Naive B cell (primary cell): ENCODE measurements around the gene DLG1. TPM values are rescaled to one million over a fixed set of nuclear protein-coding genes. Genes with fewer than 3 reads are reported as not detected.

Experiments
- ATAC-seq, 2 donors: fragments of 150-1000 bp; cut with Tn5 transposase; 2 replicates each; pipeline ENCODE4 v1.10.0; 2021; ENCODE audit warnings: low read depth in 2 of 2, mild to moderate bottlenecking in 2 of 2, moderate library complexity in 2 of 2
- DNase-seq: peaks from one replicate; pipeline ENCODE4 v3.0.0; 2022
- H3K27ac Mint-ChIP-seq, 6 donors: one replicate each; pipeline ENCODE4 v1.8.0; 2020 to 2022; ENCODE audit warnings: mild to moderate bottlenecking in 6 of 6, mixed read lengths in 6 of 6, moderate library complexity in 5 of 6, inconsistent platforms in 2 of 6
- H3K27me3 Mint-ChIP-seq, 3 donors: one replicate each; pipeline ENCODE4 v1.8.0; 2021 to 2022; ENCODE audit warnings: mixed read lengths in 3 of 3, mild to moderate bottlenecking in 1 of 3
- H3K36me3 Mint-ChIP-seq, 2 donors: one replicate each; pipeline ENCODE4 v1.8.0; 2020 to 2022; ENCODE audit warnings: mixed read lengths in 2 of 2, inconsistent platforms in 1 of 2, mild to moderate bottlenecking in 1 of 2
- H3K4me1 Mint-ChIP-seq, 3 donors: one replicate each; pipeline ENCODE4 v1.8.0; 2020 to 2022; ENCODE audit warnings: mixed read lengths in 3 of 3, inconsistent platforms in 1 of 3, mild to moderate bottlenecking in 1 of 3, moderate library complexity in 1 of 3
- H3K4me3 Mint-ChIP-seq, 8 donors: one replicate each; pipeline ENCODE4 v1.8.0; 2020 to 2022; ENCODE audit warnings: mild to moderate bottlenecking in 8 of 8, mixed read lengths in 8 of 8, moderate library complexity in 8 of 8, inconsistent platforms in 2 of 8
- H3K9me3 Mint-ChIP-seq, 7 donors: one replicate each; pipeline ENCODE4 v1.8.0; 2020 to 2022; ENCODE audit warnings: mixed read lengths in 7 of 7, mild to moderate bottlenecking in 5 of 7, inconsistent platforms in 2 of 7, moderate library complexity in 1 of 7
- polyA plus RNA-seq, 6 donors: library from polyadenylated mRNA; unstranded; fragments of 300-500 nt; fragmentation: Illumina TruSeq; gene quantifications; one replicate each; pipeline ENCODE4 v1.2.3, GENCODE V29; 2021; ENCODE audit warnings: low read depth in 6 of 6

DLG1 gene
- polyA plus RNA-seq, 6 donors from 2014 or later = 20.7 to 40.5 (median 33.2) TPM

GRCh38 chr3:197026481-197026866, 271.9 kb downstream of the DLG1 start:
- Mint-ChIP-seq H3K9me3 (no peaks in the 10 kb centered on the region), H3K4me1 (peaks cover 23 to 54% (median 36%) of the 10 kb centered on the region in 3 donors), H3K36me3 (no peaks in the 10 kb centered on the region), H3K4me3 (no peak overlapping the region), H3K27ac (peak overlapping the region in 2 of 6 donors; percentile 49 to 65), H3K27me3 (peaks cover 42 to 58% (median 47%) of the 10 kb centered on the region in 3 donors)
- no peak for DNase-seq
- no peak for ATAC-seq

- ATAC-seq (no peak), DNase-seq (no peak)
- Mint-ChIP-seq H3K4me3 (peak overlapping the region in 1 of 8 donors; percentile 71), H3K27me3 (peaks cover 38 to 57% (median 44%) of the 10 kb centered on the region in 3 donors), H3K36me3 (no peaks in the 10 kb centered on the region), H3K27ac (peak overlapping the region in 3 of 6 donors; percentile 5 to 79 (median 57)), H3K9me3 (no peaks in the 10 kb centered on the region), H3K4me1 (peaks cover 23 to 54% (median 36%) of the 10 kb centered on the region in 3 donors)
Measured at GRCh38 chr3:197025736-197026480, 272.5 kb downstream of the DLG1 start.

- peaks cover 23 to 51% (median 36%) of the 10 kb centered on the region in 3 donors for H3K4me1 Mint-ChIP-seq
- DNase-seq (no peak), ATAC-seq (no peak)
- H3K4me3 Mint-ChIP-seq = peak overlapping the region in 4 of 8 donors; percentile 49 to 84 (median 61)
- H3K9me3 Mint-ChIP-seq = no peaks in the 10 kb centered on the region
- peaks cover 30 to 53% (median 46%) of the 10 kb centered on the region in 3 donors for H3K27me3 Mint-ChIP-seq
- H3K27ac Mint-ChIP-seq = peak overlapping the region in 4 of 6 donors; percentile 46 to 91 (median 86)
- no peaks in the 10 kb centered on the region for H3K36me3 Mint-ChIP-seq
Measured at GRCh38 chr3:197024881-197025735, 273.3 kb downstream of the DLG1 start.

- Mint-ChIP-seq H3K27me3 (peaks cover 26 to 51% (median 46%) of the 10 kb centered on the region in 3 donors), H3K9me3 (no peaks in the 10 kb centered on the region), H3K4me1 (peaks cover 20 to 46% (median 33%) of the 10 kb centered on the region in 3 donors), H3K4me3 (peak overlapping the region in 6 of 8 donors; percentile 60 to 93 (median 83)), H3K36me3 (no peaks in the 10 kb centered on the region), H3K27ac (peak overlapping the region in 5 of 6 donors; percentile 77 to 97 (median 95))
- ATAC-seq = no peak
- no peak for DNase-seq
Measured at GRCh38 chr3:197023998-197024651, 274.3 kb downstream of the DLG1 start.

- DNase-seq = peak; percentile 85
- ATAC-seq = peak; percentile 90 to 91
- H3K27ac Mint-ChIP-seq = peak overlapping the region; percentile 77 to 97 (median 92)
- no peaks in the 10 kb centered on the region for H3K9me3 Mint-ChIP-seq
- no peaks in the 10 kb centered on the region for H3K36me3 Mint-ChIP-seq
- H3K4me1 Mint-ChIP-seq = peaks cover 20 to 42% (median 31%) of the 10 kb centered on the region in 3 donors
- H3K4me3 Mint-ChIP-seq = peak overlapping the region; percentile 53 to 93 (median 83)
- peaks cover 26 to 47% (median 42%) of the 10 kb centered on the region in 3 donors for H3K27me3 Mint-ChIP-seq
Measured at GRCh38 chr3:197023241-197023997, 275.0 kb downstream of the DLG1 start.

GRCh38 chr3:197022405-197023231, 275.8 kb downstream of the DLG1 start:
- peak overlapping the region; percentile 53 to 93 (median 83) for H3K4me3 Mint-ChIP-seq
- H3K4me1 Mint-ChIP-seq = peaks cover 20 to 40% (median 31%) of the 10 kb centered on the region in 3 donors
- peaks cover 26 to 44% (median 38%) of the 10 kb centered on the region in 3 donors for H3K27me3 Mint-ChIP-seq
- H3K27ac Mint-ChIP-seq = peak overlapping the region; percentile 77 to 97 (median 92)
- no peaks in the 10 kb centered on the region for H3K9me3 Mint-ChIP-seq
- H3K36me3 Mint-ChIP-seq = no peaks in the 10 kb centered on the region
- ATAC-seq (peak; percentile 38 to 43), DNase-seq (peak; percentile 46)

GRCh38 chr3:197021729-197022404, 276.5 kb downstream of the DLG1 start:
- H3K9me3 Mint-ChIP-seq = no peaks in the 10 kb centered on the region
- H3K27ac Mint-ChIP-seq = peak overlapping the region in 4 of 6 donors; percentile 12 to 87 (median 63)
- H3K36me3 Mint-ChIP-seq = no peaks in the 10 kb centered on the region
- peaks cover 22 to 38% (median 31%) of the 10 kb centered on the region in 3 donors for H3K27me3 Mint-ChIP-seq
- H3K4me3 Mint-ChIP-seq = peak overlapping the region in 4 of 8 donors; percentile 44 to 89 (median 66)
- no peak for DNase-seq
- ATAC-seq = no peak
- peaks cover 20 to 40% (median 31%) of the 10 kb centered on the region in 3 donors for H3K4me1 Mint-ChIP-seq

- Mint-ChIP-seq H3K4me3 (no peak overlapping the region), H3K27me3 (peaks cover 18 to 34% (median 26%) of the 10 kb centered on the region in 3 donors), H3K4me1 (peaks cover 20 to 40% (median 31%) of the 10 kb centered on the region in 3 donors), H3K36me3 (no peaks in the 10 kb centered on the region), H3K27ac (peak overlapping the region in 1 of 6 donors; percentile 82), H3K9me3 (no peaks in the 10 kb centered on the region)
- ATAC-seq = no peak
- DNase-seq = no peak
Measured at GRCh38 chr3:197021231-197021630, 277.2 kb downstream of the DLG1 start.

GRCh38 chr3:197019535-197019934, 278.9 kb downstream of the DLG1 start:
- Mint-ChIP-seq H3K4me3 (no peak overlapping the region), H3K27me3 (peaks cover 3 to 19% (median 11%) of the 10 kb centered on the region in 3 donors), H3K4me1 (peaks cover 11 to 28% (median 18%) of the 10 kb centered on the region in 3 donors), H3K27ac (peak overlapping the region in 2 of 6 donors; percentile 16 to 24), H3K36me3 (no peaks in the 10 kb centered on the region), H3K9me3 (no peaks in the 10 kb centered on the region)
- DNase-seq (no peak), ATAC-seq (no peak)

GRCh38 chr3:197019021-197019420, 279.4 kb downstream of the DLG1 start:
- DNase-seq = no peak
- Mint-ChIP-seq H3K27ac (no peak overlapping the region), H3K4me1 (peaks cover 11 to 24% (median 16%) of the 10 kb centered on the region in 3 donors), H3K27me3 (peaks cover 0 to 17% (median 8%) of the 10 kb centered on the region in 3 donors), H3K9me3 (peaks cover 0 to 1% (median 0%) of the 10 kb centered on the region in 7 donors), H3K36me3 (no peaks in the 10 kb centered on the region), H3K4me3 (no peak overlapping the region)
- ATAC-seq = no peak

- Mint-ChIP-seq H3K4me3 (peak overlapping the region in 1 of 8 donors; percentile 47), H3K36me3 (no peaks in the 10 kb centered on the region), H3K9me3 (peaks cover 0 to 3% (median 0%) of the 10 kb centered on the region in 7 donors)
Measured at GRCh38 chr3:197017003-197017402, 281.4 kb downstream of the DLG1 start.

More at GRCh38 chr3:197017003-197017402, 281.4 kb downstream of the DLG1 start:
- peaks cover 0 to 17% (median 8%) of the 10 kb centered on the region in 3 donors for H3K27me3 Mint-ChIP-seq
- ATAC-seq = no peak
- H3K27ac Mint-ChIP-seq = no peak overlapping the region
- H3K4me1 Mint-ChIP-seq = peaks cover 0 to 5% (median 0%) of the 10 kb centered on the region in 3 donors
- DNase-seq = no peak
